HL-60/S4 treated with retinoic acid at 250 ng/mL for 4 days and 3 days (cell line): ENCODE data around the gene FAM171A1.
"Not testable (repeated sequence)": the region's sequence is repeated elsewhere in the genome, so short reads cannot be mapped to it uniquely, and the experiment has no call there.

Experiments
- in situ Hi-C: fragments of 300-500 bp; cut with MboI; formaldehyde crosslinking; loops from 2 replicates; pipeline ENCODE4 v1.7.0; 2022; ENCODE audit warnings: low sequenced_read_pairs

Gene FAM171A1

DNA sequence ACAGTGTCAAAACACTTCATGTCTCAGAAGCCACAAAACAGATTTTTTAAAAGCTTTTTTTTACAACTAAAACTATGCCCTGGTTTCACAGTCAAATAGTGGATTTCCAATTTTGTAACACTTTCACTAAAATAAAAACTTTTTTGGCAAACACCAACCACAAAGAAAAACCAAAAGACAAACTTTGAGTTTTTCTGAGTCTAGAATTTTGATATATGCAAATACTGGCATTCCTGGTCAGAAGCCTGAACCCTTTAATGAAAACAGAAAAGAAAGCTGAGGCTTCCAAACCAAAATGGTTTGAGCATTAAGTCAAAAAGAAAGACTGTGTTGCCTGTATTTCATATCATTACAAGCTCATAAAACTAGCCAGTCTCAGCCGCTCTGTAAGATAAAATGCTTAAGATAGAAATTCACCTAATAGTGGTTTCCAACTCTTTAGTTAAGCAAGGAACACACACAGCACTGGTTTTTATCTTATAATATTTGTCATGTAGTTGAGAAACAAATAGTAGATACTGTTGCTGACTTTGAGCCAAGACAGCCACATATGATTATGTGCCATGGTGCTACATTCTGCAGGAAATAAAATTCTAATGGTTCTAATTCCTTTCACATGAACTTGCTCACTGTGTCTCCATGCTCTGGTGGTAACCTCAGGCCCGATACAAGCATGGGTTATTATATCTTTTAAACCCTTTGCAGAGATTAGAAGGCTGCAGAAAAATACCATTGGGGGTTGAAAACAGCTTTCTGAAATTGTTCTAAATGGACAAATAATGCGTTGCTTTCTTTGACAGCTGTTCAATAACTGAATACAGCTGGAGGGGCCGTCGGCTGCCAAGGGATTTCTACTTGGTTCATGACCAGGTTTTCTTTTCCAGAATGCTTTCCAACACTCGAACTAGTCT is 49.4 kb downstream of the FAM171A1 start:
- in situ Hi-C loops: no loop called here

DNA sequence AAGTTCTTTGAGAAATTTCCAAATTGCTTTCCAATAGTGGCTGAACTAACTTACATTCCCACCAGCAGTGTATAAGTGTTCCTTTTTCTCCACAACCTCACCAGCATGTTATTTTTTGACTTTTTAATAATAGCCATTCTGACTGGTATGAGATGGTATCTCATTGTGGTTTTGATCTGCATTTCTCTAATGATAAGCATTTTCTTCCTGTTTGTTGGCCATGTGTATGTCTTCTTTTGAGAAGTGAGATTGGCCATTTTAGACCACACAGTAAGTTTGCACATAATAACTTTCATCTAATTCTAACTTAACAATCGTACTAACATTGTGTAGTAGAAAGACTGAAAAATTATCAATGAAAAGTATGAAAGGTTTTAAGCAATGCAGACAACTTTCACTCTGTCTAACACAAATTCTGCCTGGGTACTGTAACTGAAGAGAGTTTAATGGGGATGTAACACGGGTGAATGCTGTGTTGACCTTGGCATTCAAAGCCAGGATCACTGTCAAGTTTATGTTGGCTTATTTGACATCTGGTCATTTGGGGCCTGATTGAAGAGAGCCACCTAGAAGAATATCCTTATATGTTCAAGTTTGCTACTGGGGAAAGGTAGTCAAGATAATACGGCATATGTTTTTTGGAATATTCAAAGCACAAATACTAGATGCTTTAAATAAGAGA is 50.4 kb downstream of the FAM171A1 start:
- in situ Hi-C loops: no loop called here

DNA sequence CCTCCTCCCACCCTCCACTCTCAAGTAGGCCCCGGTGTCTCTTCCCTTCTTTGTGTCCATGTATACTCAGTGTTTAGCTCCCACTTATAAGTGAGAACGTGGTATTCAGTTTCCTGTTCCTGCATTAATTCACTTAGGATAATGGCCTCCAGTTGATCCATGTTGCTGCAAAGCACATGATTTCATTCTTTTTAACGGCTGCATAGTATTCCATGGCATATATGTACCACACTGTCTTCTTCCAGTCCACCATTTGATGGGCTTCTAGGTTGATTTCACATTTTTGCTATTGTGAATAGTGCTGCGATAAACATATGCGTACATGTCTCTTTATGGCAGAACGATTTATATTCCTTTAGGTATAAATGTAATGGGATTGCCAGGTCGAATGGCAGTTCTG is 51.0 kb downstream of the FAM171A1 start:
- in situ Hi-C loops: no loop called here

DNA sequence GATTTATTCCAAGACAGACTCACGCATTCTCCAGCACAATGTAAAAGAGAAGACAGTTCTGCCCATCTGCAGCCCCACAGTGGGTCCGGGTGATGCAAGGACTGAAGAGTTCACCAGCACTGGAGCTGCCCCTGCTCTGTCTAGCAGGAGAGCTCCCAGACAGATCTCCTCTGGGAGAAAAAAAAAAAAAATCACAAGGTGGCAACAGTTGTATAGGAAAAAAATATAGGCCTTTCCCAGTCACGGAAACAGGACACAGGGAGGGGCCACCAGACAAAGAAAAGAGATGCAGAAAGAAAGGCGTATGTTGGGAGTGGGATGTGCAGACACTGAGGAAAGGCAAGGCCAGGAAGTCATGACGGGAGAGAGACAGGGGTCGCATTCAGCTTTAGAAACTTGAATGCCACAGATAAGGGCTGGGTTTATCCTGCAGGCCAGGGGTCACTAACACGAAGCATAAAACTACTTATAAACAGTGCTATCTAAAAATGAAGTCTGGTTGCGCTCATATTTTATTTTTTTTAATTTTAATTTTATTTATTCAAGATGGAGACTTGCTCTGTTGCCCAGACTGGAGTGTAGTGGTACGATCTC is 54.1 kb downstream of the FAM171A1 start:
- in situ Hi-C loops: no loop called here

DNA sequence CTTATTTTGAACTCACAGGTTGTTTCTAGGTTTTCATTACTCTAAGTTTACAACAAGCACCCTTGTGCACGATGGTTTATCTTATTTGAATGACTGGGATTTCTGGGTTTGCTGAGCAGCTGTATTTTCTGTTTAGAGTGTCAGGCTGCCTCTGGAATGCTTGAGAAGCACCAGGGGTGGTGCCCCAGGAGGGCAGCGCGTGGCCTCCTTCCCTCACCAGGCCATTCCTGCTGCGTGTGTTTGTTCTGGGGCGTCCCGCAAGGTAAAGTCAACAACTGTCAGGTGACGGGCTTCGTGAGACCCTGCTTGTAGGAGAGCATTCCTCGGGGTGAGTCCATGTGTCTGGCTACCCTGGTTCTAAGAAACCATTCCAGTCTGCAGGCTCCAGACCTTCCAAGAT is 54.9 kb downstream of the FAM171A1 start:
- in situ Hi-C loops: no loop called here

DNA sequence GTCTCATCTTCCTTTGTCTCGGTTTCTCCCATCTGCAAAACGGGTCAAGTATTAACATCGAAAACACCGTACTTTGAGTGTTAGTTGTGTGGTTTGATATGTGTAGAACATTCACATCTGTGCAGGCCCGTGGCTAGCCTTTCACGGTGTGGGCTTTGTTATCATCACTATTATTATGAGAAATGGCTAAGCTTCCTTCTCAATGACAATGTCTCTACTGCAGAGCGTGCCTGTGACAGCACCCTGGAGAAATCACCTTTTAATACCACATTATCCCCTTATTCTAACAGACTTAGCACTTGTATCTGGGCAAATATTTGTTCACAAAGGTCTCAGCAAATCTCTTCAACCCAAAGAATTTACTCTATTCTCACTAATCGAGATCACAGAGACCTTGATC is 55.8 kb downstream of the FAM171A1 start:
- in situ Hi-C loops: no loop called here

DNA sequence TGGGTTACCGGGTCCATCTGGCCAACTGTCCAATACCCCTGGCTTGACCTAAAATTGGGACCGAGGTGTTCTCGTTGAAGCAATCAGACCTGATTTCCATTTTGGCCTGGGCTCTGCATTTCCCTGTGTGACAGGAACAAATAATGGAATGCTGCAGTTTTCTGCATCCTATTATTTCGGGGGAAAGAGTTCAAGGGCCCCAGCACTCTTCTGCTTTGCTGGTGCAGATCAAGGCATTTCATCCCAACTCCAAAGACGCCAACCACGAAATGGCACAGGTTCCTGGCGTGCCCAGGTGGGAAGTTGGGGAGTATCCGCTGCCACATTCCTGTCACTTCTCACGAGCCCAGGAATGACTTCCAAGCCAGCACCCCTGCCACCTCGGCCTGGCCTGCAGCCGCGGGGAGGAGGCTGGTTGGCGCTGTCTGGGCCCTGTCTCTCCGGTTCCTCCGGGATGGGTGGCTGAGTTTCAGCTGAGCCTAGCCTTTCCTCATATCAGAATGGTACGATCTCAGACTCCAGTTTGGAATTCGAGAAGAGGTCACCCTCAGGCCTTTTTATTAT is 56.5 kb downstream of the FAM171A1 start:
- in situ Hi-C loops: no loop called here

DNA sequence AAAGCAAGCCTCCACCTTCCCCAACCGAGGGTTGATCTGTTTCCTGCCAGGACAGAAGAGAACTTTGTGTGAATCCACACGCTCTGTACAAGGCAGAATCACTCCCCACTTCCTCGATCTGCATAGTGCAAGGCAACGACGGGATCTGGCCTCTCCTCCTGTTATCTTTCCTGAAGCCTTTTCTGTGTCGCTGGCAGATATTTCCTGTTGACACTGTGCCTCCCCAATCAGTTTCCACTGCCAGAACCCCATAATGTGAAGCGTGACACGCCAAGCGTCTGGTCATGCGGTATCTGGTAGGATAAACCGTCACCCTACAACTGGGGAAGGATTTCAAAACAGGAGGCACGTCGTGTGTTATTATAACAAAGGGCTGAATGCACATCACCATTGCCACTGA is 57.2 kb downstream of the FAM171A1 start:
- in situ Hi-C loops: no loop called here

DNA sequence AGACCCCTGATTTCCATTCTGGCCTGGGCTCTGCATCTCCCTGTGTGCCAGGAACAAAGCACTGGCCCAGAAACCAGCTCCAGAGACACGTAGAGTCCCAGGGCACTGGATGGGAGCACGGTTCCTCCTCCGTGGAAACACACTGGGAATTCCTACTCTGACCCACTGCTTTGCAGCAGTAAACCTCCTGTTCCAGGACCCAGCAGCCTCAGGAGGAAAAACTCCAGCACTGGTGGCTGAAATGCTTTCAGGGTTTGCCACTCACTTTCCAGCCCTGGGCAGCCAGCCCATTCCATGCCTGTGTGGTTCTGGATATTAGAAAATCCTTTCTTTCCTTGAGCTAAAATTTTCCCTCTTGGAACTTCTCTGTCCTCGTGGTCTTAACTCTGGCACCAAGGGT is 58.0 kb downstream of the FAM171A1 start:
- in situ Hi-C loops: no loop called here

DNA sequence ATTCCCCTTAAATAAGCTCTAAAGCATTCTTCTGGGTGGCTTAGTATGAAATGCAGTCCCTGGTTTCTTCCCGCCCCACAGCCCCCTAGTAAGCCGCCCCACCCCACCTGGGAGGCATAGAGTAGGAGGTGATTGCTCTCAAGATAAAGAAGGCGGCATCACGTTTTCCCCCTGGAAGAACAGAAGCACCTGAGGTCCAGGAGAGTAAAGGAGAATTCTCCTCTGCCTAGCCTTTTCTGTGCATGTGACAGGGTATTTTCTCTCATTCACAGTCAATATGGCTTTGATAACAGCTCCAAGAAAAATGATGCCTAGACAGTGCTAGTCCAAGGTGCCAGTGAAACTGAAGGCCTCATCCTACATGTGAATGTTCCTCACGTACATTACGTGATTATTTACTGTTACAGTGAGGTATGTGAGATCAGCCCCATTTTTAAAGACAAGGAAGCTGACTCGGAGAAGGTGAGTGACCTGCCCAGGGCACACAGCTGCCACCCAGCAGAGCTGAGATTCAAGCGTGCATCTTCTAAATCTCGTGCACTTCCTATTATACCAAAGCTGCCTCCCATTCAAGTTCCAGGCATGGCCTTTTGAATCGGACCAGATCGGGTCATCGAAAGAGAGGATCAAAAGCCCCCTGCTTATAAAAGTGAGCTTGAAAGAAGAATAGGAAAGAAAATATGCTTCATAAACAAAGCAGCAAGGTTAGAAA is 59.4 kb downstream of the FAM171A1 start:
- in situ Hi-C loops: no loop called here

DNA sequence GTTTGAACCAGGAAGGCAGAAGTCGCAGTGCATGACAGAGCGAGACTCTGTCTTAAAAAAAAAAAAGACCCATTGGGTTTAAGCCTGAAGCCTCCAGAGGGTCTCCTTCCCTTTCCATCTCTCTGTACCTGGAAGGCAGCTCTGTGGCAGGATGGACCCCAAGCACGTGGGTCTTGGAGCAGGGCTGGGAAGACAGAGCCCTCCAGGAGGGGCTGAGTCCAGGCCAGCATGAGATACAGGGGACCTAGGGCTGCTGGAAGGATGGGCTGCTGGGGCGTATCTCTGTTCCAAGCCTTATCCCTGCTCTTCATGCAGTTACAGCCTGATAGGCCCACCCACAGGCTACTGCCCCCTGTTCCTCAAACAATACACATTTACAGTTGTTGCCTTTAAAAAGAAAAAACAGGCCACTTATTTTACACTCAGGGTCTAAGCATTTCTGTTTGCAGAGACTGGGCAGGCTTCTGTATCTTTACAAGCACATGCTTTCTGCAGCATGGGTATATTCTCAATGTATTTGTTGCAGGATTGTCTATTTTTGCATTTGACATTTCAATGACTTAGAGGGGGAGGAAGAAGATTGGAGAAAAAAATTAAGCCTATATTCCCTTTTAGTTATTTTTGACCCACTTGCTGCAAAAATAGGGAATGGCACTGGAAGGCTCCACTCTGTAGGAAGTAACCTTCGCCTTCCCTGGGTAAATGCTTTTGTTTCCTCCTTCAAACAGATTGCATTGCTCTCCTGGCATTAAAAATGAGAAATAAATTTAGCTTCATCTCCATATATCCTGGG is 60.1 kb downstream of the FAM171A1 start:
- in situ Hi-C loops: no loop called here

DNA sequence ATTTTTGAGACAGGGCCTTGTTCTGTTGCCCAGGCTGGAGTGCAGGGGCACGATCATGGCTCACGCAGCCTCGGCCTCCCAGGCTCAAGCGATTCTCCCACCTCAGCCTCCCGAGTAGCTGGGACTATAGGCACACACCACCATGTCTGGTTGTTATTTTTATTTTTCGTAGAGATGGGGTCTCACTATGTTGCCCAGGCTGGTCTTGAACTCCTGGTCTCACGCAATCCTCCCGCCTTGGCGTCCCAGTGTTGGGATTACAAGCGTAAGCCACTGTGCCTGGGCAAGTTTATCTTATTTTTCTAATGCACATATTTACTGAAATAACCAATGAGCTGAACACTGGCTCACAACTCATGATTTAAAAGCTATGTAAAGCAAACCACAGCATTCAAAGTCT is 61.9 kb downstream of the FAM171A1 start:
- in situ Hi-C loops: no loop called here

DNA sequence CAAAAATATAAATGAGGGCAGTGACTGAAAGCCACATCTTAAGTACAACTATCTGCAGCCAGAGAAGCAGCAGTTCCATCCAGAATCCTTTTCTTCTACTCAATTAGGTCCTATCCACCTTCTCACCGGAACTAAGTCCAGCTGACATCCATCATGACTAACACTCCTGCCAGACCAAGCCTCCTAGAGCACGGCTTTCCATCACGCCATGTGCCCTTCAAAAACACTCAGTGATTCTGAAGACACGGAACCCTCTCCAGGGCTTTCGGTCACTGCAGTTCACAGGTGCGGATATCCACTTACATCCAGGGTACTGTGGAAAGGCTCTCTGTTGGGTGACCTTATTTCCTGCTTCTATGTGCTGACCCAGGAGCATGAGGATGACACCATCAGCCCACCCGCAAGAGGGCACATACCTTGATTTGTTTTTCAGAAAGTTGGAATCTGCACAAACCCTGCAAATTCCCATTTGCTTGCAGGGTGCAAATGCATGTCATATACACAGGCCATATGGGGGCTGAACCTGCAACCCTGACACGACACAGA is 64.3 kb downstream of the FAM171A1 start:
- in situ Hi-C loops: no loop called here

DNA sequence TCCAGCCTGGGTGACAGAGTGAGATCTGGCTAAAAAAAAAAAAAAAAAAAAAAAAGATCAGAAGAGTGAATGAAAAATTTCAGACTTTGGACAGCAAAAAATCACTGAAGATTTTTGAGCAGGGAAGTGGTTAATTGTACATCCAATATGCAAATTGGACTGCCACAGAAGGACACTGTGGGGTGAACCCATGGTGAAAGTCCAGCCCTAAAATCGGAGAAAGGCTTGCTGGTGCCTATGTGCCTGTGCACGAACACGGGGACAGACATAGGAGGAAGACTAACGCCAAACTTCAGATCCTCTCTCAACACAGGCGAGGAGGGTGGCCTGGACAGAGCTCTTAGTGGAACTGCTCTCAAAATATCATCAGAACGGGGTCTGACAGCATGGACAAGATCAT is 65.5 kb downstream of the FAM171A1 start:
- in situ Hi-C loops: no loop called here

DNA sequence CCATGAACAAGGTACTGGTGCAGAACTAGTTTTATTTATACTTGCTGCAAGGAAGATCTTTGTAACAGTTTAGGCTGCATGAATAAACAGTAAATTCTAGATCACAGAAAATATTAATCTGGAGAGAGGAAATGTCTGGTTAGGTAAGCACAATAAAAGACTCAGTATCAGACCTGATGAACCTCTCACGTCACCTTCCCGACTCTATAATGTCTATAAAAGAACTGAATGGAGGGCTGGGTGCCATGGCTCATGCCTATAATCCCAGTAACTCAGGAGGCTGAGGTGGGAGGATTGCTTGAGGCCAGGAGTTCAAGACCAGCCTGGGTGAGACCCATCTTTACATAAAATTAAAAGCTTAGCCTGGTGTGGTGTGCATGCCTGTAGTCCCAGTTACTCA is 65.9 kb downstream of the FAM171A1 start:
- in situ Hi-C loops: no loop called here

DNA sequence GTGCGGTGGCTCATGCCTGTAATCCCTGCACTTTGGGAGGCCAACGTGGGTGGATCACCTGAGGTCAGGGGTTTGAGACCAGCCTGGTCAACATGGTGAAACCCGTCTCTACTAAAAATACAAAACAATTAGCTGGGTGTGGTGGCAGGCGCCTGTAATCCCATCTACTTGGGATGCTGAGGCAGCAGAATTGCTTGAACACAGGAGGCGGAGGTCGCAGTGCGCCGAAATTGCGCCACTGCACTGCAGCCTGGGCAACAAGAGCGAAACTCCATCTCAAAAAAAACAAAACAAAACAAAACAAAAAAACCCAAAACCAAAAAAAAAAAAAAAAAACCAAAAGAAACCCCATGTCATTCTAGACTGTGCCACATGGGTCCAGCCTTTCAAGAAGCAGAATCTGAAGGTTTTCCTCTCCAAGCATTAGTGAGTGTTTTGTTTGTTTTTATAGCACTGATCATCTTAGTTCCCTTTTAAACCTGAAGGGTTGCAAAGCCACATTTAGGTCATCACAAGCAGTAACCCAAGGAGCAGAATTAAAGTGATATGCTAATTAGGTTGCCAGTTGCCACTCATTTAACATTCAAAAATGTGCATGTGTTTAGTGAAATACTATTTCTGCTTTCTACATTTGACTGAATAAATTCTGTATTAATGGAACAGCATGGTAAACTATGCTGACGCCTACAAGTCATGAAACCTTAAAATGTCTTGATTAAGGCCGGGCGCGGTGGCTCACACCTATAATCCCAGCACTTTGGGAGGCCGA is 68.7 kb downstream of the FAM171A1 start:
- in situ Hi-C loops: not testable (repeated sequence)

DNA sequence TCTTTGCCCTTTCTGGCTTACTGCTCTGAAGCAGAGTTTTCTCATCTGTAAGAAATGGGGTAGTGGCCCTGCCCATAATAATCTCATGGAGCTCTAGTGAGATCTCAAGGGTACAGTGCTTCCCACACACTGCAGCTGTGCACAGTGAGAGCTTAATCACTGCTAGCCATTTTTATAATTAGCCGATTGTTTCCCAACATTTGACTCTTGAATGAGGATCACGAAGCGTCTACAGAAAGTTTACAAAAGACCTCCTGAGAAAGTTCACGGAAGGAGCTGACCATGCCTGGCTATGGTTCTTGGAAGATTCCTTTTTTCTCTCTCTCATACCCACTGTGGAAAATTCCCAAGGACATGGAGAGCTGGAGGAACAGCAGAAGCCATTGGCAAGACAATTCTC is 70.4 kb downstream of the FAM171A1 start:
- in situ Hi-C loops: no loop called here

DNA sequence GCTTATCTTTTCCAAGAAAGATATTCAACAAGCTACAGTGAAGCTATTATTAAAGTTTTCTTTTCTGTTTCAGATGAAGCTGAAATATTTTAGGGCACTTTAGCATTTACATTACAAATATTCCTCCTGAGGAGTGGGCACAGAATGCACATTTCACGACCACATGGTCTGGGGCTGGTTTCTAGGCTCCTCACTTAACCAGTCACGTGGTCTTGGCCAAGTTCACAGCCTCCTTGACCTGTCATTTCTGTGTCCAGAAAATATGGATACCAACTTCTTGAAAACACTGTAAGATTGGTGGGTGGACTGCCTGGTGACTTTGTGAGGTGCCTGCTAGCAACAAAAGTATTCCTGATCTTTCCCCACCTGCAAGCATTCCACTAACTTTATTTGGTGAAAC is 70.9 kb downstream of the FAM171A1 start:
- in situ Hi-C loops: no loop called here

DNA sequence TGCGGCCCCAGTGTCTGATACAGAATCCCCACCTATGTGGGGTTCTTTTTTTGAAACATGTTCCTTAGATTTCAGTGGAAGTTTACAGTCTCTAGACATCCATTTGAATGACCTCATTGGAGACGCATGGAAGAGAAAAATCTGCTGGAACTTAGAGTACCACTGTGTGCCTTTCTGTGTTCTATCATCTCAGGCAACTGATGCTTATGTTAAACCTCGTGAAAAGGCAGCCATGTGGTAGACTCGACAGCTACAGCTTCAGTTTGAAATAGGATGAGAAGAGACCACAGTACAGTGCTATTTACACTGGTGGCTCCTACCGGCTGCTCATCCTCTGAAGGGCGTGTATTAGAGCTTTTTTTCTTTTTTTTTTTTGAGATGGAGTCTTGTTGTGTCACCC is 74.4 kb downstream of the FAM171A1 start:
- in situ Hi-C loops: no loop called here
